GM12872 (cell line): ENCODE results near the gene MAPKAP1.

Experiments
- CTCF ChIP-seq: IDR thresholded peaks from 3 replicates; pipeline ENCODE4 v1.5.1; 2011; ENCODE audit warnings: low read depth, mild to moderate bottlenecking, low read length, moderate library complexity; ENCODE audit not compliant: insufficient read depth

MAPKAP1 gene

GRCh38 chr9:125396799-125397198, 310.2 kb downstream of the MAPKAP1 start:
- TF ChIP-seq CTCF: no peak

- TF ChIP-seq CTCF: no peak
These were observed 313.6 kb downstream of the MAPKAP1 start for GRCh38 chr9:125393426-125393825.

DNA sequence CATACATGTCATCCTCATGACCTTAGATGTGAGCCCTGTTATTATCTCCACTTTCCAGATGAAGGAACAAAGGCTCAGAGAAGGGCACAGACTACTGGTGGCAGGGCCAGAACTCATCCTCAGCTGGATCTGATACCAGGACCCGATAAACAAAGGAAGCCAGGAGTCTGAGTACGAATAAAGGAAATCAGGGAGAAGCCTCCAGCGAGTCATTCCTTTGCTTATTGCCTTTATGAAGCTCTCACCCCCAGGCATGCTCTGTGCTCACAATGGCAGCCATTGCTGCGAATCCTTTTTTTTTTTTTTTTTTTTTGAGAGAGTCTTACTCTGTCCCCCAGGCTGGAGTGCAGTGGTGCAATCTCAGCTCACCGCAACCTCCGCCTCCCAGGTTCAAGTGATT, 315.3 kb downstream of the MAPKAP1 start:
- TF ChIP-seq CTCF: no peak

- TF ChIP-seq CTCF: no peak
These were observed 318.0 kb downstream of the MAPKAP1 start for GRCh38 chr9:125388978-125389377.

GRCh38 chr9:125387861-125388524, 319.0 kb downstream of the MAPKAP1 start:
- no peak for TF ChIP-seq CTCF
